ENCODE data around the gene CENPO. TPM values are rescaled to one million over a fixed set of nuclear protein-coding genes. Genes with fewer than 3 reads are reported as not detected.

CENPO gene
- total RNA-seq, 1 experiment from 2014 or later: 38.6 TPM

- TF ChIP-seq GTF2I (CRISPR knock-in tag; conservative IDR thresholded peaks at IDR 0.05) (no peak), ZNF317 (CRISPR knock-in tag; IDR thresholded peaks at IDR 0.05; ENCODE audit: borderline replicate concordance, low read depth) (no peak), ELF4 (CRISPR knock-in tag; IDR thresholded peaks at IDR 0.05; ENCODE audit: low read depth) (no peak), ERG (CRISPR knock-in tag; IDR thresholded peaks at IDR 0.05) (no peak), USF2 (CRISPR knock-in tag; IDR thresholded peaks at IDR 0.05) (no peak), NR3C1 (CRISPR knock-in tag; conservative IDR thresholded peaks at IDR 0.05; ENCODE audit: low read depth) (no peak), TP53 (CRISPR knock-in tag; IDR thresholded peaks at IDR 0.05) (no peak), ZNF512 (CRISPR knock-in tag; IDR thresholded peaks at IDR 0.05; ENCODE audit: borderline replicate concordance) (no peak)
- TF ChIP-seq, protein P1, sequence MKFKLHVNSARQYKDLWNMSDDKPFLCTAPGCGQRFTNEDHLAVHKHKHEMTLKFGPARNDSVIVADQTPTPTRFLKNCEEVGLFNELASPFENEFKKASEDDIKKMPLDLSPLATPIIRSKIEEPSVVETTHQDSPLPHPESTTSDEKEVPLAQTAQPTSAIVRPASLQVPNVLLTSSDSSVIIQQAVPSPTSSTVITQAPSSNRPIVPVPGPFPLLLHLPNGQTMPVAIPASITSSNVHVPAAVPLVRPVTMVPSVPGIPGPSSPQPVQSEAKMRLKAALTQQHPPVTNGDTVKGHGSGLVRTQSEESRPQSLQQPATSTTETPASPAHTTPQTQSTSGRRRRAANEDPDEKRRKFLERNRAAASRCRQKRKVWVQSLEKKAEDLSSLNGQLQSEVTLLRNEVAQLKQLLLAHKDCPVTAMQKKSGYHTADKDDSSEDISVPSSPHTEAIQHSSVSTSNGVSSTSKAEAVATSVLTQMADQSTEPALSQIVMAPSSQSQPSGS (CRISPR knock-in tag; IDR thresholded peaks at IDR 0.05; ENCODE audit: borderline replicate concordance, low read depth): no peak
- TF ChIP-seq, protein P2, sequence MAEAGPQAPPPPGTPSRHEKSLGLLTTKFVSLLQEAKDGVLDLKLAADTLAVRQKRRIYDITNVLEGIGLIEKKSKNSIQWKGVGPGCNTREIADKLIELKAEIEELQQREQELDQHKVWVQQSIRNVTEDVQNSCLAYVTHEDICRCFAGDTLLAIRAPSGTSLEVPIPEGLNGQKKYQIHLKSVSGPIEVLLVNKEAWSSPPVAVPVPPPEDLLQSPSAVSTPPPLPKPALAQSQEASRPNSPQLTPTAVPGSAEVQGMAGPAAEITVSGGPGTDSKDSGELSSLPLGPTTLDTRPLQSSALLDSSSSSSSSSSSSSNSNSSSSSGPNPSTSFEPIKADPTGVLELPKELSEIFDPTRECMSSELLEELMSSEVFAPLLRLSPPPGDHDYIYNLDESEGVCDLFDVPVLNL (CRISPR knock-in tag; IDR thresholded peaks at IDR 0.05; ENCODE audit: borderline replicate concordance, low read depth): no peak
- Mint-ChIP-seq H3K9me3 (peaks cover 22% of the 10 kb centered on the region), H3K36me3 (peaks cover 24% of the 10 kb centered on the region), H3K4me3 (no peak overlapping the region), H3K4me1 (no peaks in the 10 kb centered on the region), H3K27ac (no peak overlapping the region), H3K27me3 (ENCODE audit: low read depth) (no peaks in the 10 kb centered on the region; the same call in 1 of the 2 replicates)
- ChIA-PET POLR2A (no interaction called here), CTCF (no interaction called here)
- ATAC-seq (no peak), DNase-seq (ENCODE audit: low spot score) (no peak)
These were observed 58.8 kb downstream of the CENPO start for GRCh38 chr2:24852026-24852425.

DNA sequence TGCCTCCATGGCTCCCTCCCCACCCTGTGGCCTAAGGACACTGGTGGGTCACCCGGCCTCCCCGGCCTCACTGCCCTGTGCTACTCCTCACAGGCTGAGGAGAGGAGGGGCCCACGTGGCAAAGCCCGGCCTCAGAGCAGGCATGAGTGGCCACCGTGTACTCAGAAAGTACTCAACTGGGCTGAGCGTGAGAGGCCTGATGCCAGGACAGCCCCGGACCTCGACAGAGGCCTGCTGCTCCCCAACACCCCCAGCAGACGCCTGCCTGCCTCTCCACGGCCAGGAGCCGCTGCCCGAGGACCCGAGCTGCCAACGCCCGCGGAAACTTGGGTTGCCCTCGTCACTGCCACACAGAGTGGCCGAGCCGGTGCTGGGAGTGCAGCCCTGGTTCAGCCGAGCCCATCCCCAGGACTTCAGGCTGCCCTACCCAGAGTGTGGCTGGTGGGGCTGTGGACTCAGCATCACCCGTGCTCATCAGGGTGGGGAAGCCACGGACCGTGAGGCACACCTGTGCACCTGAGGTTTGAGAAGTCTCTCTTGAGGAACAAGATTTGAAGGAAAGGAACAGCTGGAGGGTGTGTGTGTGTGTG is 59.3 kb downstream of the CENPO start:
- Mint-ChIP-seq H3K36me3 (peaks cover 19% of the 10 kb centered on the region), H3K4me1 (no peaks in the 10 kb centered on the region), H3K4me3 (no peak overlapping the region), H3K27me3 (ENCODE audit: low read depth) (no peaks in the 10 kb centered on the region), H3K9me3 (peaks cover 17% of the 10 kb centered on the region), H3K27ac (no peak overlapping the region)
- POLR2A ChIA-PET: no interaction called here
- DNase-seq (ENCODE audit: low spot score) (no peak), ATAC-seq (no peak)
- no peak for TF ChIP-seq FOXK1 (CRISPR knock-in tag; IDR thresholded peaks at IDR 0.05)
- CTCF ChIA-PET: interaction anchor here (0.7 kb wide), 1 partner anchor 25 kb away, joined by 3 read pairs; no protein-coding TSS in a partner anchor

DNA sequence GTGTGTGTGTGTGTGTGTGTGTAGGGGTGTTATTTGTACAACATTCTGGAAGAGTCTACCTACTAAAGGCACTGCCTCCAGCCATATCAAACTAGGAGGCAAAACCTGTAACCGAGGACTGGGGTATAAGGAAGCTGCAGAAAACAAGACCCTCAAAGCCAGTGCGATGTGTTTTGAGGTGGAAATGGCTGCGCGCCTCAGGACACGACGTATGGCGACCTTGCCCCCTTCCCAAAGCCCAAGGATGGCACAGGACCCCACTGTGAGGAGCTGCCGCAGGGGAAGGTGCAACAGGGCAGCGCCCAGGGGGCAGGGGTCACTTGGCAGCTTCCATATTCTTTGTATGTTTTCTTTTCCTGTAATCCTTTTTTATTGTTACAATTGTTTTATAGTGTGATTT is 59.8 kb downstream of the CENPO start:
- CTCF ChIA-PET: interaction anchor here (0.7 kb wide), 1 partner anchor 25 kb away, joined by 3 read pairs; no protein-coding TSS in a partner anchor
- no peaks in the 10 kb centered on the region for H3K4me1 Mint-ChIP-seq
- no peak for DNase-seq (ENCODE audit: low spot score)
- TF ChIP-seq ZBTB21 (CRISPR knock-in tag; IDR thresholded peaks at IDR 0.05; ENCODE audit: borderline replicate concordance) (no peak), ESRRA (CRISPR knock-in tag; IDR thresholded peaks at IDR 0.05; ENCODE audit: borderline replicate concordance) (no peak), ZNF281 (CRISPR knock-in tag; IDR thresholded peaks at IDR 0.05) (no peak), ATF1 (CRISPR knock-in tag; IDR thresholded peaks at IDR 0.05) (no peak), NR2C2 (CRISPR knock-in tag; IDR thresholded peaks at IDR 0.05) (no peak), TP53 (CRISPR knock-in tag; IDR thresholded peaks at IDR 0.05) (no peak), ATF6 (CRISPR knock-in tag; IDR thresholded peaks at IDR 0.05) (no peak)
- TF ChIP-seq, protein P2 (CRISPR knock-in tag; IDR thresholded peaks at IDR 0.05; ENCODE audit: borderline replicate concordance, low read depth): no peak

More for the DNA sequence above, 59.8 kb downstream of the CENPO start:
- H3K36me3 Mint-ChIP-seq: peaks cover 16% of the 10 kb centered on the region
- no peak overlapping the region for H3K4me3 Mint-ChIP-seq
- POLR2A ChIA-PET: no interaction called here
- no peaks in the 10 kb centered on the region for H3K27me3 Mint-ChIP-seq (ENCODE audit: low read depth)
- H3K27ac Mint-ChIP-seq: no peak overlapping the region
- no peak for ATAC-seq
- peaks cover 15% of the 10 kb centered on the region for H3K9me3 Mint-ChIP-seq
